SK-N-SH treated with all-trans-retinoic acid at 6 μM for 48 hours (cell line): ENCODE results near the gene MARK1.

Source experiments
- ARNTL ChIP-seq: fragments of 450-650 bp; formaldehyde crosslinking; IDR thresholded peaks from 2 replicates; pipeline ENCODE4 v1.5.0; 2020; ENCODE audit warnings: low read depth, mild to moderate bottlenecking, moderate library complexity, borderline replicate concordance
- BACH2 ChIP-seq: fragments of 250-450 bp; sonication (Bioruptor Pico); IDR thresholded peaks from 2 replicates; pipeline ENCODE4 v1.9.0; 2021; ENCODE audit warnings: mild to moderate bottlenecking, borderline replicate concordance
- ESRRG ChIP-seq: fragments of 250-450 bp; sonication (Bioruptor Pico); IDR thresholded peaks from 2 replicates; pipeline ENCODE4 v1.6.1; 2021; ENCODE audit warnings: mild to moderate bottlenecking
- PATZ1 ChIP-seq: fragments of 250-450 bp; sonication (Bioruptor Pico); IDR thresholded peaks from 2 replicates; pipeline ENCODE4 v1.8.0; 2020; ENCODE audit warnings: mild to moderate bottlenecking, moderate library complexity, borderline replicate concordance
- PPARA ChIP-seq: fragments of 250-450 bp; sonication (Bioruptor Pico); IDR thresholded peaks from 2 replicates; pipeline ENCODE4 v1.5.0; 2020; ENCODE audit warnings: mild to moderate bottlenecking, borderline replicate concordance
- RARB ChIP-seq: fragments of 250-450 bp; sonication (Bioruptor Pico); IDR thresholded peaks from 2 replicates; pipeline ENCODE4 v1.8.0; 2021; ENCODE audit warnings: mild to moderate bottlenecking, moderate library complexity
- ZC3H10 ChIP-seq: fragments of 250-450 bp; sonication (Bioruptor Pico); IDR thresholded peaks from 2 replicates; pipeline ENCODE4 v1.5.1; 2021; ENCODE audit warnings: mild to moderate bottlenecking, moderate library complexity
- ZFP30 ChIP-seq: fragments of 450-650 bp; formaldehyde crosslinking; IDR thresholded peaks from 2 replicates; pipeline ENCODE4 v1.5.0; 2022; ENCODE audit warnings: mild to moderate bottlenecking, moderate library complexity
- ZNF70 ChIP-seq: fragments of 450-650 bp; formaldehyde crosslinking; IDR thresholded peaks from 2 replicates; pipeline ENCODE4 v1.5.0; 2020; ENCODE audit warnings: mild to moderate bottlenecking, moderate library complexity
- TF ChIP-seq, protein P1 (sequence below): fragments of 250-450 bp; sonication (Bioruptor Pico); IDR thresholded peaks from 2 replicates; pipeline ENCODE4 v1.5.0; 2020; ENCODE audit warnings: mild to moderate bottlenecking, moderate library complexity

DNA sequence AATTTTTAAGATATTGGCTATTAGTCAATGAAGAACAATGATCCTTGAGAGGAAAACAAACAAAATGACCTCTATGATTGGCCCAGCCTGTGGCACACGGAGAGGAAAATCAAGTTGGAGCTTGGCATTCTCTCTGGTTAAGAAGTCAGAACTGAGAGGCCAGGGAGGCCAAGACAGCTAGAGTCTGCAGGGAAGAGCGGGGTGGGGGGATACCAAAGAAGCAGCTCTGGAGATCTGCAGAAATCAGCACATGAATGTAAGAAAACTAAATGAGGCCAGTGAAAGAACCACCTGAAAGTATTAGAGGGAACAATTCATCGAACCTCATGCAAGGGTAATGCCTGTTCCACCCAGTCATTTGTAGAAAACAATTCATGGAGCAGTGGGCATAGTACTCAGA is 138.4 kb downstream of the MARK1 start:
- TF ChIP-seq RARB (CRISPR knock-in tag) (no peak), ARNTL (CRISPR knock-in tag) (no peak), ZFP30 (CRISPR knock-in tag) (no peak), PATZ1 (CRISPR knock-in tag) (no peak), ZC3H10 (CRISPR knock-in tag) (no peak), ZNF70 (CRISPR knock-in tag) (no peak), BACH2 (no peak), PPARA (CRISPR knock-in tag) (no peak), ESRRG (CRISPR knock-in tag) (no peak)
- TF ChIP-seq, protein P1, sequence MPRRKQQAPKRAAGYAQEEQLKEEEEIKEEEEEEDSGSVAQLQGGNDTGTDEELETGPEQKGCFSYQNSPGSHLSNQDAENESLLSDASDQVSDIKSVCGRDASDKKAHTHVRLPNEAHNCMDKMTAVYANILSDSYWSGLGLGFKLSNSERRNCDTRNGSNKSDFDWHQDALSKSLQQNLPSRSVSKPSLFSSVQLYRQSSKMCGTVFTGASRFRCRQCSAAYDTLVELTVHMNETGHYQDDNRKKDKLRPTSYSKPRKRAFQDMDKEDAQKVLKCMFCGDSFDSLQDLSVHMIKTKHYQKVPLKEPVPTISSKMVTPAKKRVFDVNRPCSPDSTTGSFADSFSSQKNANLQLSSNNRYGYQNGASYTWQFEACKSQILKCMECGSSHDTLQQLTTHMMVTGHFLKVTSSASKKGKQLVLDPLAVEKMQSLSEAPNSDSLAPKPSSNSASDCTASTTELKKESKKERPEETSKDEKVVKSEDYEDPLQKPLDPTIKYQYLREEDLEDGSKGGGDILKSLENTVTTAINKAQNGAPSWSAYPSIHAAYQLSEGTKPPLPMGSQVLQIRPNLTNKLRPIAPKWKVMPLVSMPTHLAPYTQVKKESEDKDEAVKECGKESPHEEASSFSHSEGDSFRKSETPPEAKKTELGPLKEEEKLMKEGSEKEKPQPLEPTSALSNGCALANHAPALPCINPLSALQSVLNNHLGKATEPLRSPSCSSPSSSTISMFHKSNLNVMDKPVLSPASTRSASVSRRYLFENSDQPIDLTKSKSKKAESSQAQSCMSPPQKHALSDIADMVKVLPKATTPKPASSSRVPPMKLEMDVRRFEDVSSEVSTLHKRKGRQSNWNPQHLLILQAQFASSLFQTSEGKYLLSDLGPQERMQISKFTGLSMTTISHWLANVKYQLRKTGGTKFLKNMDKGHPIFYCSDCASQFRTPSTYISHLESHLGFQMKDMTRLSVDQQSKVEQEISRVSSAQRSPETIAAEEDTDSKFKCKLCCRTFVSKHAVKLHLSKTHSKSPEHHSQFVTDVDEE (CRISPR knock-in tag), result no peak
